ENCODE data around the gene RBM34.
"Not testable (repeated sequence)": the region's sequence is repeated elsewhere in the genome, so short reads cannot be mapped to it uniquely, and the experiment has no call there.

RBM34 gene

DNA sequence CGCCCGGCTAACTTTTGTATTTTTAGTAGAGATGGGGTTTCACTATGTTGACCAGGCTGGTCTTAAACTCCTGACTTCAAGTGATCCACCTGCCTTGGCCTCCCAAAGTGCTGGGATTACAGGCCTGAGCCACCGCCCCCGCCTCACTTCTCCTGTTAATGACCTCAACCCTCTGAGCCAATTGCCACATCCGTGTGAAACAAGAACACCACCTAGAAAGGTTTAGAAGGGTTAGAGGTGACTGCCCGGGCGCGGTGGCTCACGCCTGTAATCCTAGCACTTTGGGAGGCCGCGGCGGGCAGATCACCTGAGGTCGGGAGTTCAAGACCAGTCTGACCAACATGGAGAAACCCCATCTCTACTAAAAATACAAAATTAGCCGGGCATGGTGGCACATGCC, 68.6 kb downstream of the RBM34 start:
- not testable (repeated sequence) for DNase-seq (ENCODE audit: low spot score); FAIRE-seq

DNA sequence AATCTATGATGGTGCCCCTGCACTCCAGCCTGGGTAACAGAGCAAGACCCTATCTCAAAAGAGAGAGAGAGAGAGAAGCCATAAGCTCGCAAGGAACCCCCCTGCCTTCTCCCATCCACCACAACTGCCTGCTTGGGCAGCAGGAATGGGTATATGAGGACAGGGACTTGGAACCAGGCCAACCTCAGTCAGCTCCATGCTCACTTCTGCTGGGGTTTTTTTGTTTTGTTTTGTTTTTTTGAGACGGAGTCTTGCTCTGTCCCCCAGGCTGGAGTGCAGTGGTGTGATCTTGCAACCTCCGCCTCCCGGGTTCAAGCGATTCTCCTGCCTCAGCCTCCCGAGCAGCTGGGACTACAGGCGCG, 69.0 kb downstream of the RBM34 start:
- DNase-seq (ENCODE audit: low spot score) = not testable (repeated sequence)

GRCh38 chr1:235091319-235092044, 69.6 kb downstream of the RBM34 start:
- FAIRE-seq; DNase-seq (ENCODE audit: low spot score): not testable (repeated sequence)

More for the DNA sequence above, 69.0 kb downstream of the RBM34 start:
- not testable (repeated sequence) for FAIRE-seq

- no peak for FAIRE-seq
These were observed 70.5 kb downstream of the RBM34 start for GRCh38 chr1:235090406-235091069.

GRCh38 chr1:235088907-235089306, 72.1 kb downstream of the RBM34 start:
- DNase-seq (ENCODE audit: low spot score) (no peak), FAIRE-seq (no peak)

More at GRCh38 chr1:235090406-235091069, 70.5 kb downstream of the RBM34 start:
- DNase-seq (ENCODE audit: low spot score) = no peak

DNA sequence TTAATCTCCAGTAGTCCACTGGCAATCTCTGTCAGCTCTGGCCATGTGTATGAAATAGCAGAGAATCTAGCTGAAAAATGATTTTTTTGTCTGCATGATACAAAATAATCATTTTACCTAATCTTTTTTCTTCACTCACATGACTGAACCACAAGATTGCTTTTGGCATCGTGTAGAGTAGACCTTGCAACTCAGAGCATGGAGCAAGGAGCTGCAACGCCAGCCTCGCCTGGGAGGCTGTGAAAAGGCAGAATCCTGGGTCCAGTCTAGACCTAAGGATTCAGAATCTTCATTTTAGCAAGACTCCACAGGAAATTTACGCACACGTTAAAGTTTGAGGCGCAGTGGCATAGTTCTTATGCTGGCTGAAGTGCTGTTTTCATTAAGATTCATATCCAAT, 72.6 kb downstream of the RBM34 start:
- FAIRE-seq = no peak

DNA sequence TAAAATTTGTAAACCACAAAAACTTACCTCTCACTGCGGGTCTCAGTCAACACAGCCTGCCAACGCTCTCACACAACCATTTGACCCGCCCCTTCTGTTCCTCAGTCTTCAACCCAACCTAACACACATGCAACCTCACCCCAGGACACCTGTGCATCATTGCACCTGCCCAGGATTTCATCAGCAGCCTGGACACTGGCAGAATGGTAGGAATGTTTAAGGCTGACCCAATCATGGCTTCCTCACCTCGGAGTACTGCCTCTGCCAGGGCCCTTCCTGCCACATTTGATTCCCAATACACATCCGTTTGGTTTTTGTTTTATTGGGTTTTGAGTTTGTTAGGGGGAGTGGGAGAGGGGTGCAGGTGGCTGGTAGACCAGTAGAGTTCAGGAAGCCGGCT, 73.1 kb downstream of the RBM34 start:
- FAIRE-seq (no peak), DNase-seq (ENCODE audit: low spot score) (no peak)

More for the DNA sequence above, 72.6 kb downstream of the RBM34 start:
- DNase-seq (ENCODE audit: low spot score) = no peak

DNA sequence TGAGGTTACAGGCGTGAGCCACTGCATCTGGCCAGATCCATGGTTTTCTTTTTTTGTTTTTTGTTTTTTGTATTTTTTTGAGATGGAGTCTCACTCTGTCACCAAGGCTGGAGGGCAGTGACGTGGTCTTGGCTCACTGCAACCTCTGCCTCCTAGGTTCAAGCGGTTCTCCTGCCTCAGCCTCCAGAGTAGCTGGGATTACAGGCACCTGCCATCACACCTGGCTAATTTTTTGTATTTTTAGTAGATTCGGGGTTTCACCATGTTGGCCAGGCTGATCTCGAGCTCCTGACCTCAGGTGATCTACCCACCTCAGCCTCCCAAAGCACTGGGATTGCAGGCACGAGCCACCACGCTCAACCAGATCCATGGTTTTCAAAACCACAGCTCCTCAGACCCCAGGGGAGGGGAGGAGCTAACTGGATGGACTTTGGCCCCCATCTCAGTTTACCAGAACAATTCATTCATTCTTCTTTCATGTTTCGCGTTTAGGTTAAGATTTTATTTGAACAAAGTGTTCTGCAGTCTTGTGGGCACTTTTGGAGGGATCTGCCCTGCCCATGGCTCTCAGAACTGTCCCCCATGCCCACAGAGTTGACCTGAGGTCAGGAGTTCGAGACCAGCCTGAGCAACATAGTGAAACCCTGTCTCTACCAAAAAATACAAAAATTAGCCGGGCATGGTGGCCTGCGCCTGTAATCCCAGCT, 75.5 kb downstream of the RBM34 start:
- not testable (repeated sequence) for FAIRE-seq; DNase-seq (ENCODE audit: low spot score)

All from urothelium cell line (cell line).